IMR-90 (cell line): ENCODE data around the gene LMO2. TPM values are rescaled to one million over a fixed set of nuclear protein-coding genes. Genes with fewer than 3 reads are reported as not detected.

Experiments used
- ATAC-seq: fragments of 200-7000 bp; cut with Tn5 transposase; 2 replicates; pipeline ENCODE4 v1.9.1; 2020; ENCODE audit warnings: low read depth, mild to moderate bottlenecking, moderate library complexity
- BruUV-seq: library from RNA; stranded (reverse); fragments of 400-500 nt; replicated peaks from 2 replicates; lab custom pipeline; 2021; lab: Mats Ljungman, UMichigan
- CTCF ChIA-PET: fragments of 300-600 bp; formaldehyde crosslinking; extraction: SDS; loops from one replicate; lab custom pipeline; 2021; ENCODE audit warnings: antibody characterized with exemption; lab: Yijun Ruan, JAX
- POLR2A ChIA-PET: fragments of 300-600 bp; sonication (Branson Sonifier 250); formaldehyde crosslinking; loops from one replicate; lab custom pipeline; 2022; ENCODE audit warnings: antibody characterized with exemption; ENCODE audit not compliant: unreplicated experiment; lab: Charles Lee
- DNase-seq: peaks from one replicate; pipeline ENCODE4 v3.0.0; 2013
- H2AFZ ChIP-seq: replicated peaks from 2 replicates; pipeline ENCODE3; 2013; ENCODE audit warnings: low read length, mild to moderate bottlenecking; ENCODE audit not compliant: poor library complexity
- H2AK5ac ChIP-seq: 2 replicates; pipeline ENCODE4 v1.6.1; 2013; ENCODE audit warnings: low read depth, low read length, inconsistent platforms
- H2AK9ac ChIP-seq: replicated peaks from 2 replicates; pipeline ENCODE3; 2013; ENCODE audit warnings: mild to moderate bottlenecking, low read depth, low read length, moderate library complexity; ENCODE audit not compliant: poor library complexity
- H2BK120ac ChIP-seq: 2 replicates; pipeline ENCODE4 v1.6.1; 2013; ENCODE audit warnings: low read depth, low read length, inconsistent platforms
- H2BK15ac ChIP-seq: 3 replicates; pipeline ENCODE4 v1.6.1; 2013; ENCODE audit warnings: low read depth, low read length, inconsistent platforms
- H2BK20ac ChIP-seq: 2 replicates; pipeline ENCODE4 v1.6.1; 2013; ENCODE audit warnings: low read depth, mild to moderate bottlenecking, inconsistent platforms, low read length, moderate library complexity
- H2BK5ac ChIP-seq: 2 replicates; pipeline ENCODE4 v1.6.1; 2013; ENCODE audit warnings: mild to moderate bottlenecking, low read depth, low read length, inconsistent platforms; ENCODE audit not compliant: poor library complexity, severe bottlenecking
- H3K14ac ChIP-seq: replicated peaks from 2 replicates; pipeline ENCODE4 v1.6.1; 2013; ENCODE audit warnings: low read depth, low read length, inconsistent platforms
- H3K18ac ChIP-seq: 2 replicates; pipeline ENCODE4 v1.6.1; 2013; ENCODE audit warnings: low read depth, low read length, control low read depth
- H3K23ac ChIP-seq: 2 replicates; pipeline ENCODE4 v1.6.1; 2013; ENCODE audit warnings: low read depth, low read length, inconsistent platforms
- H3K27ac ChIP-seq: 2 replicates; pipeline ENCODE4 v1.5.1; 2013; ENCODE audit warnings: mild to moderate bottlenecking, control low read depth, low read length; ENCODE audit not compliant: insufficient read depth
- H3K27me3 ChIP-seq: 2 replicates; pipeline ENCODE4 v1.6.1; 2013; ENCODE audit warnings: low read length; ENCODE audit not compliant: control insufficient read depth, insufficient read depth
- H3K36me3 ChIP-seq: 2 replicates; pipeline ENCODE4 v1.6.1; 2013; ENCODE audit warnings: low read length, mixed read lengths; ENCODE audit not compliant: control insufficient read depth, insufficient read depth
- H3K4ac ChIP-seq: 2 replicates; pipeline ENCODE4 v1.6.1; 2013; ENCODE audit warnings: low read depth, low read length, inconsistent platforms
- H3K4me1 ChIP-seq: 2 replicates; pipeline ENCODE4 v1.6.1; 2013; ENCODE audit warnings: low read length, mixed read lengths; ENCODE audit not compliant: control insufficient read depth, insufficient read depth
- H3K4me2 ChIP-seq: 2 replicates; pipeline ENCODE4 v1.6.1; 2013; ENCODE audit warnings: low read depth, mild to moderate bottlenecking, control low read depth, low read length, moderate library complexity
- H3K4me3 ChIP-seq: 2 replicates; pipeline ENCODE4 v1.5.1; 2013; ENCODE audit warnings: low read depth, mild to moderate bottlenecking, control low read depth, low read length, moderate library complexity; ENCODE audit not compliant: insufficient read depth
- H3K56ac ChIP-seq: 2 replicates; pipeline ENCODE4 v1.6.1; 2013; ENCODE audit warnings: low read length, inconsistent platforms; ENCODE audit not compliant: insufficient read depth; ENCODE audit errors: extremely low read depth
- H3K79me1 ChIP-seq, 2 experiments: 2 replicates each; pipeline ENCODE4 v1.6.1; 2013; ENCODE audit warnings: low read length in 2 of 2, inconsistent platforms in 1 of 2, low read depth in 1 of 2
- H3K9ac ChIP-seq: 2 replicates; pipeline ENCODE4 v1.6.1; 2013; ENCODE audit warnings: low read depth, low read length, control low read depth
- H3K9me1 ChIP-seq: 2 replicates; pipeline ENCODE4 v1.6.1; 2013; ENCODE audit warnings: low read length, inconsistent platforms; ENCODE audit not compliant: insufficient read depth
- H3K9me3 ChIP-seq: 2 replicates; pipeline ENCODE4 v1.6.1; 2013; ENCODE audit warnings: low read length; ENCODE audit not compliant: control insufficient read depth, insufficient read depth
- H4K20me1 ChIP-seq: 2 replicates; pipeline ENCODE4 v1.6.1; 2013; ENCODE audit warnings: low read length, inconsistent platforms; ENCODE audit not compliant: insufficient read depth
- H4K5ac ChIP-seq: 2 replicates; pipeline ENCODE4 v1.6.1; 2013; ENCODE audit warnings: mild to moderate bottlenecking, low read depth, low read length, control low read depth
- H4K8ac ChIP-seq, 2 experiments: 2 replicates each; pipeline ENCODE4 v1.6.1; 2013; ENCODE audit warnings: low read depth in 2 of 2, low read length in 2 of 2, control low read depth in 1 of 2, inconsistent platforms in 1 of 2
- H4K91ac ChIP-seq: 2 replicates; pipeline ENCODE4 v1.6.1; 2013; ENCODE audit warnings: low read depth, low read length, inconsistent platforms; ENCODE audit not compliant: insufficient read depth
- RCOR1 ChIP-seq: IDR thresholded peaks from 2 replicates; pipeline ENCODE4 v1.6.1; 2012; ENCODE audit warnings: mild to moderate bottlenecking, low read length, improper control_type of control experiment; ENCODE audit not compliant: insufficient replicate concordance
- WGBS, 2 experiments: methylation state at CpG; one replicate each; pipeline versions ENCODE4 v1.1.5 to v1.1.7; 2013; ENCODE audit warnings: missing lambda C conversion rate in 2 of 2; ENCODE audit not compliant: insufficient read length in 1 of 2; ENCODE audit errors: extremely low coverage in 2 of 2; 5-methylcytosine and 5-hydroxymethylcytosine counted together
- dilution Hi-C: fragments of 300-500 bp; cut with HindIII; formaldehyde crosslinking; loops from one replicate; pipeline ENCODE4 v1.14.3; 2018; ENCODE audit warnings: low sequenced_read_pairs; ENCODE audit not compliant: unreplicated experiment
- in situ Hi-C: fragments of 300-500 bp; cut with MboI; formaldehyde crosslinking; loops from 3 replicates; pipeline ENCODE4 v1.14.3; 2019; ENCODE audit warnings: low sequenced_read_pairs, inconsistent platforms, mixed read lengths
- intact Hi-C: fragments of 100-400 bp; cut with micrococcal nuclease; formaldehyde crosslinking; loops from 2 replicates; pipeline ENCODE4 v1.10.0; 2022
- polyA plus RNA-seq, 3 experiments: library from polyadenylated mRNA; depleted of rRNA; stranded (reverse); fragments of >200 nt; gene quantifications; 2 replicates each; pipeline ENCODE4 v1.2.3, GENCODE V29; 2012; ENCODE audit warnings: low replicate concordance in 1 of 3
- total RNA-seq: library from RNA; depleted of rRNA; stranded (reverse); fragments of >200 nt; gene quantifications from 2 replicates; pipeline ENCODE4 v1.2.3, GENCODE V29; 2012

Gene LMO2
- total and polyA plus RNA-seq, 2 of the 4 experiments (the other 2 are of a cell fraction): not detected

GRCh38 chr11:33889821-33890378 is 2.0 kb downstream of the LMO2 start:
- Histone ChIP-seq H3K9me3 (no peaks in the 10 kb centered on the region), H4K20me1 (no peaks in the 10 kb centered on the region), H3K4me2 (no peak overlapping the region), H2BK15ac (no peak overlapping the region), H3K4ac (no peak overlapping the region), H3K14ac (no peak overlapping the region), H2BK5ac (no peak overlapping the region), H4K8ac (no peak overlapping the region), H3K23ac (no peak overlapping the region), H3K4me1 (no peaks in the 10 kb centered on the region), H2AK5ac (no peak overlapping the region), H2BK120ac (no peak overlapping the region), H3K56ac (no peak overlapping the region), H3K9me1 (no peaks in the 10 kb centered on the region), H3K9ac (no peak overlapping the region), H3K79me1 (no peaks in the 10 kb centered on the region), H2AK9ac (no peak overlapping the region), H4K5ac (no peak overlapping the region), H3K36me3 (no peaks in the 10 kb centered on the region), H3K4me3 (no peak overlapping the region), H3K27ac (no peak overlapping the region), H4K91ac (no peak overlapping the region), H2AFZ (no peak overlapping the region), H3K18ac (no peak overlapping the region), H2BK20ac (no peak overlapping the region), H3K27me3 (peaks cover 50% of the 10 kb centered on the region)
- dilution Hi-C loops: no loop called here
- DNase-seq (no peak), ATAC-seq (no peak)
- no peak for TF ChIP-seq RCOR1
- CTCF ChIA-PET: no interaction called here
- in situ Hi-C loops: no loop called here
- intact Hi-C loops: no loop called here
- WGBS, 2 experiments: no CpG with 5 or more reads among the region's 3 CpGs
- POLR2A ChIA-PET: no interaction called here
- no TSS peak for BruUV-seq
